Tibial nerve (tissue), 4 donors: ENCODE measurements around the gene TEX2. TPM values are rescaled to one million over a fixed set of nuclear protein-coding genes. Genes with fewer than 3 reads are reported as not detected.
A peak's percentile ranks its signal among the peaks of the same experiment; 100 is the strongest.

Experiments
- DNase-seq, 2 donors: peaks; one replicate each; pipeline ENCODE4 v3.0.0-alpha.2; 2019; ENCODE audit warnings: low spot score in 2 of 2
- H3K27ac ChIP-seq, 4 donors: fragments of 200-600 bp; sonication (generic) in 3 of 4; one replicate each; pipeline ENCODE4 v1.5.1; 2017 to 2019; ENCODE audit warnings: mild to moderate bottlenecking in 1 of 4
- H3K27me3 ChIP-seq, 2 donors: fragments of 200-600 bp; sonication (generic) in 1 of 2; one replicate each; pipeline versions ENCODE4 v1.5.1 to v1.6.0; 2017 to 2019
- H3K36me3 ChIP-seq, 3 donors: fragments of 200-600 bp; sonication (generic); one replicate each; pipeline ENCODE4 v1.5.1; 2018 to 2019
- H3K4me1 ChIP-seq, 4 donors: fragments of 200-600 bp; sonication (generic) in 3 of 4; one replicate each; pipeline ENCODE4 v1.5.1; 2017 to 2019
- H3K4me3 ChIP-seq, 4 donors: fragments of 200-600 bp; sonication (generic) in 3 of 4; one replicate each; pipeline ENCODE4 v1.5.1; 2017 to 2019; ENCODE audit warnings: mild to moderate bottlenecking in 1 of 4, moderate library complexity in 1 of 4
- H3K9me3 ChIP-seq, 4 donors: fragments of 200-600 bp; sonication (generic) in 3 of 4; one replicate each; pipeline ENCODE4 v1.5.1; 2017 to 2019
- EP300 ChIP-seq, 2 donors: sonication (generic); formaldehyde crosslinking; IDR thresholded peaks; one replicate each; pipeline ENCODE4 v1.6.1; 2017; ENCODE audit warnings: antibody characterized with exemption in 2 of 2, mild to moderate bottlenecking in 1 of 2
- POLR2A ChIP-seq, 2 donors: fragments of 450-650 bp; IDR thresholded peaks; one replicate each; pipeline ENCODE4 v1.6.1; 2017; ENCODE audit warnings: antibody characterized with exemption in 2 of 2, mild to moderate bottlenecking in 2 of 2, moderate library complexity in 2 of 2
- WGBS, 2 donors: methylation state at CpG; one replicate each; pipeline ENCODE4 v1.1.5; 2018; 5-methylcytosine and 5-hydroxymethylcytosine counted together
- total RNA-seq, 4 donors: library from RNA; depleted of rRNA; stranded (reverse); fragments of >200 nt; gene quantifications; one replicate each; pipeline ENCODE4 v1.1.0, GENCODE V29; 2016
- TF ChIP-seq, protein P1 (sequence below), 5 experiments: fragments of 200-600 bp in 3 of 5; fragments of 450-650 bp in 2 of 5; sonication (generic) in 3 of 5; IDR thresholded peaks; one replicate each; pipeline ENCODE4 v1.5.1; 2016 to 2019; ENCODE audit warnings: antibody characterized with exemption in 5 of 5, mild to moderate bottlenecking in 3 of 5, moderate library complexity in 2 of 5

The TEX2 gene
- total RNA-seq, 4 donors from 2014 or later: 32.6 to 110 (median 59.7) TPM

DNA sequence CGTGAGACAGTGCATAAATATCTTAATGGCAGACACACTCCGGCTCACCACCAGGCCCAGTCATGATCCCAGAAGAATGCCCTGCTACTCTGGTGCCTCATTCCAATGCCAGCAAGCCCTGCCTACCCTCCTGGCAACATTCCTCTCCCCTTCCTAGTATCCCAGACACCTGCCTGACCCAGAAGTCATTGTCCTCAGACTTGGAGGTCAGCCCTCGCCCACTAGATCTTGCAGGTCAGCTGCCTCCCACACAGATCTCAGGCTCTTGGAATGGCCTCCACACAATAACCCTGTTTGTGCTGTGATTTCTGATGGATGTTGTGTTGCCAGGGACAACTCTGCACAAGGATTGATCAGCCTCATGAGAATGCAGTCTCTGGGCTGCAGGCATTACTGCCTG is 1.8 kb upstream of the TEX2 start:
- Histone ChIP-seq H3K9me3 (no peaks in the 10 kb centered on the region), H3K4me1 (peaks cover 0 to 38% (median 10%) of the 10 kb centered on the region in 4 donors), H3K27me3 (no peaks in the 10 kb centered on the region), H3K4me3 (no peak overlapping the region), H3K27ac (no peak overlapping the region), H3K36me3 (no peaks in the 10 kb centered on the region)
- 26 to 35% methylated on average over 3 of the region's 3 CpGs for WGBS, 2 donors
- TF ChIP-seq POLR2A (IDR thresholded peaks at IDR 0.05): no peak
- no peak for TF ChIP-seq EP300 (IDR thresholded peaks at IDR 0.05)
- TF ChIP-seq, protein P1, sequence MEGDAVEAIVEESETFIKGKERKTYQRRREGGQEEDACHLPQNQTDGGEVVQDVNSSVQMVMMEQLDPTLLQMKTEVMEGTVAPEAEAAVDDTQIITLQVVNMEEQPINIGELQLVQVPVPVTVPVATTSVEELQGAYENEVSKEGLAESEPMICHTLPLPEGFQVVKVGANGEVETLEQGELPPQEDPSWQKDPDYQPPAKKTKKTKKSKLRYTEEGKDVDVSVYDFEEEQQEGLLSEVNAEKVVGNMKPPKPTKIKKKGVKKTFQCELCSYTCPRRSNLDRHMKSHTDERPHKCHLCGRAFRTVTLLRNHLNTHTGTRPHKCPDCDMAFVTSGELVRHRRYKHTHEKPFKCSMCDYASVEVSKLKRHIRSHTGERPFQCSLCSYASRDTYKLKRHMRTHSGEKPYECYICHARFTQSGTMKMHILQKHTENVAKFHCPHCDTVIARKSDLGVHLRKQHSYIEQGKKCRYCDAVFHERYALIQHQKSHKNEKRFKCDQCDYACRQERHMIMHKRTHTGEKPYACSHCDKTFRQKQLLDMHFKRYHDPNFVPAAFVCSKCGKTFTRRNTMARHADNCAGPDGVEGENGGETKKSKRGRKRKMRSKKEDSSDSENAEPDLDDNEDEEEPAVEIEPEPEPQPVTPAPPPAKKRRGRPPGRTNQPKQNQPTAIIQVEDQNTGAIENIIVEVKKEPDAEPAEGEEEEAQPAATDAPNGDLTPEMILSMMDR (IDR thresholded peaks at IDR 0.05): no peak
- DNase-seq: no peak

DNA sequence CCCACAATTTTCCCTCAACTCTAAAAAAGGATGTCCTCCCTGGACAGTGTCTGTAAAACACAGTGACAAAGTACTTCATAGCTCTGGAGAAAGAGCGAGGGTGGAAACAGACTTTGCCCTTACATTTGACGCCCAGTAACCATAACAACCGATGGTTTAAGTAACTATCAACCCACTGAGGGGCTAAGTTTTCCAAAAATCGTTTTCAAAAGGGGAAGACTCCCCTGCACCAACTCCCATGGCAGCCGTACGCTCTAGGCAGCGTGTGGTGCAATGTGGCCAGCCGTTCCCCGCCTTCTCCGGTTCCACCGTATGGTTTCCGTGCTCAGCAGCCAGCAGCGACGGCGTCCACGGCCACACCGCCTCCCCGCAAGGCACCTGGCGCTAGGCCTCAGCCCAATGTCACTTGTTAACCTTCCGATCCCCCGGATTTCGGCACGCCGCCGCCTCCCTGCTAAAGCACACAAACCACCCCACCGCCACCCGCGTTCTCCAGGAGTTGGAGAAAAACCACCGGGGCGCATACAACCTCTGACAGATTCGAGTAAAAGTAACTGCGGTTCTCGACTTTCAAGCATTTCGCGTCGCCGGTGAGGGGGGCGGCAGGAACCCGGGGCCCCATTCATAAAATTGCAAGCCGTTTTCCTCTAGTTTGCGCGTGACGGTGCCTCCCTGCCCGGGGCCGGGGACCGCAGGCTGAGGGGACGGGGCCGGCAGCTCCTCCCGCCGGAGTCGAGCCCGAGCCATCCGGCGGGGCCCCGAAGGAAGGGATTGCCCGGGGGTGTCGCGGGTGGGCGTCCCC is 661 bp downstream of the TEX2 start:
- H3K27ac ChIP-seq: peak overlapping the region; percentile 34 to 94 (median 86)
- peak overlapping the region; percentile 51 to 99 (median 96) for H3K4me3 ChIP-seq
- WGBS, 2 donors: 0 to 1% methylated on average over 33 to 39 of the region's 59 CpGs
- H3K36me3 ChIP-seq: no peaks in the 10 kb centered on the region
- peaks cover 0 to 39% (median 12%) of the 10 kb centered on the region in 4 donors for H3K4me1 ChIP-seq
- no peaks in the 10 kb centered on the region for H3K9me3 ChIP-seq
- H3K27me3 ChIP-seq: no peaks in the 10 kb centered on the region
- TF ChIP-seq, protein P1 (IDR thresholded peaks at IDR 0.05): no peak
- TF ChIP-seq POLR2A (IDR thresholded peaks at IDR 0.05): no peak
- TF ChIP-seq EP300 (IDR thresholded peaks at IDR 0.05): no peak
- peak; percentile 28 to 32 for DNase-seq

DNA sequence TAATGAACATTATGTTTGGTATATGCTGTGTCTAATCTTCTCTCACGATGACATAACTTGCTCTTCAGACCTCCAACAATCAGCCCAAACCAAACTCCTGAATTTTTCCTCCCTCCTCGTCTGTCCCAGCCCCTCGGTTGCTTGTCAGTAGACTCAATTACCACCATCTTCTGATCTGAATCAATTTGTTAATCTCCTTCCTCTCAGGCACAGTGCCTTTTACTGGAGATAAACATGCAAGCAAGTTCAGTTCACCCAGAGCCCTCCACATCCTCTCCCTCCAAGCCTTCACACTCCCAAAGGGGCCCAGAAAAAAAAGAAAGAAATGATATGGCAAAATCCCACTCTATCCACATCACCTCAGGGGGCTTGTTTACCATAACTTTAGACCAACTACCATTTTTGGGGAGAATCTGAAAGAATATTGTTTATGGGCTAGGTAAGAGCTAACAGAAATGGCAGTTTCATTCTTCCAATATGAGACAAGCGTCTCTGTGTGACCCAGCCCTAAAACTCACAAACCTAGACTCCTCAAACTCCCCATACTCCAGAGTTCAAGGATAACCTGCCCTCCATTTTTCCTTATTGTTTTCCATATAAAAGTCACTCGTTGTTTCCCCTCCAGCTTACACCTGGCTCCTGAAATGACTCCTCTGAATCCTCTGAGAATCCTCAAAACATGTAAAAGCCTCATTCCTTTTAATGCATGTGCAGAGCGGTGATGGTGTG is 1.5 kb downstream of the TEX2 start:
- no peak for DNase-seq
- TF ChIP-seq, protein P1 (IDR thresholded peaks at IDR 0.05): no peak
- no peak for TF ChIP-seq POLR2A (IDR thresholded peaks at IDR 0.05)
- TF ChIP-seq EP300 (IDR thresholded peaks at IDR 0.05): no peak
- H3K27me3 ChIP-seq: no peaks in the 10 kb centered on the region
- H3K9me3 ChIP-seq: no peaks in the 10 kb centered on the region
- peak overlapping the region in 3 of 4 donors; percentile 94 to 99 (median 98) for H3K4me3 ChIP-seq
- 69 to 71% methylated on average over 6 of the region's 6 CpGs for whole genome bisulfite sequencing, 2 donors
- peaks cover 0 to 45% (median 12%) of the 10 kb centered on the region in 4 donors for H3K4me1 ChIP-seq
- no peaks in the 10 kb centered on the region for H3K36me3 ChIP-seq
- H3K27ac ChIP-seq: peak overlapping the region in 2 of 4 donors; percentile 91 to 94

DNA sequence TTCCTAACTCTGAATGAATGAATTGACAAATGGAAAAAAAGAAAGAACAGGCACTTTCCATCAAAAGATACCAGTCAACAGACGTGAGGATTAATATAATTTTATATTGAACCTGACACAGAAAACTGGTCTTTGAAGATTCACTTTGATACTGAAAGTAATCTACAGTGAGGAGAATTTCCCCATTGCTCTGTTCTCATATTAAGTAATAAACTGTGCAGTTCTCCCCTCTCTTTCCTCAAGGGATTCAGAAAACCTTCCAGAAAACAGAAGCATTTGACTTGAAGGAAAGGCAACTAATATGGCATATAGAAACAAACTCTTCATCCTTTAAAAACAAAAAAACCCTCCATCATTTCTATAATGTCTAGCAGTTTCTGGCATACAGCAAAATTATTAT is 2.2 kb downstream of the TEX2 start:
- H3K9me3 ChIP-seq: no peaks in the 10 kb centered on the region
- no peak overlapping the region for H3K27ac ChIP-seq
- H3K36me3 ChIP-seq: no peaks in the 10 kb centered on the region
- no peak overlapping the region for H3K4me3 ChIP-seq
- 51 to 82% methylated on average over 1 of the region's 1 CpG for WGBS, 2 donors
- TF ChIP-seq, protein P1 (IDR thresholded peaks at IDR 0.05): no peak
- no peak for TF ChIP-seq POLR2A (IDR thresholded peaks at IDR 0.05)
- TF ChIP-seq EP300 (IDR thresholded peaks at IDR 0.05): no peak
- DNase-seq: no peak
- H3K27me3 ChIP-seq: no peaks in the 10 kb centered on the region
- peaks cover 0 to 47% (median 14%) of the 10 kb centered on the region in 4 donors for H3K4me1 ChIP-seq

DNA sequence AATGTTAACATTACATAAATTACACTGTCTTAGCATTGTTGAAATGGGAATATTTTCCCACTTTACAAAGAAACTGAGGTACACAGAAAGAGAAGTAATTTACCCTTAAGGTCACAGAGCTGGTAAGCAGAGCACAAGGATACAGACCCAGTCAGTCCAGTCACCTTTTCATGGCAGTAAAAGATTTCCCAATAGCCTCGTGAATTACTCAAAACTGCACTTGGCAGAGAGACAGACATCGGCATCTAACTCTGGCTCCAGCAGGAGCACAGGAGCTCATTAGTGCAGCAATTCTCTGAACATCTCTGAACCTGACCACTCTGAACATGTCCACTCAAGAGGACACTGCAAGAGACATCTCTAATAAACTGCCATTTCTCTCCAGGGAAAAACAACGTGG is 3.1 kb downstream of the TEX2 start:
- Histone ChIP-seq H3K4me1 (peaks cover 0 to 47% (median 14%) of the 10 kb centered on the region in 4 donors), H3K27ac (no peak overlapping the region), H3K36me3 (no peaks in the 10 kb centered on the region), H3K4me3 (no peak overlapping the region), H3K9me3 (no peaks in the 10 kb centered on the region), H3K27me3 (no peaks in the 10 kb centered on the region)
- WGBS, 2 donors: 52 to 58% methylated on average over 3 of the region's 3 CpGs
- no peak for DNase-seq
- TF ChIP-seq POLR2A (IDR thresholded peaks at IDR 0.05): no peak
- TF ChIP-seq, protein P1 (IDR thresholded peaks at IDR 0.05): no peak
- TF ChIP-seq EP300 (IDR thresholded peaks at IDR 0.05): no peak
